Neural cell (in vitro differentiated cells): ENCODE measurements around the gene DOK5. TPM values are rescaled to one million over a fixed set of nuclear protein-coding genes. Genes with fewer than 3 reads are reported as not detected.

Experiments
- H2AFZ ChIP-seq: fragments of 200-600, 300-800 bp; sonication (generic), shearing (Covaris generic); 2 replicates; pipeline ENCODE4 v1.6.0; 2014; ENCODE audit warnings: low read depth, mild to moderate bottlenecking, antibody characterized with exemption, low read length, moderate library complexity
- H3F3A ChIP-seq: fragments of 200-600 bp; shearing (Covaris generic); 2 replicates; pipeline ENCODE4 v1.6.1; 2016; ENCODE audit warnings: mild to moderate bottlenecking, moderate library complexity, mixed read lengths, antibody characterized with exemption, low read length; ENCODE audit not compliant: insufficient read depth, poor library complexity, severe bottlenecking
- H3K27ac ChIP-seq: fragments of 200-600, 300-800 bp; sonication (generic), shearing (Covaris generic); 2 replicates; pipeline ENCODE4 v1.5.1; 2014; ENCODE audit warnings: mild to moderate bottlenecking, low read length, moderate library complexity
- H3K27me3 ChIP-seq: fragments of 300-800, 200-600 bp; sonication (generic), shearing (Covaris generic); 2 replicates; pipeline ENCODE4 v1.6.0; 2014; ENCODE audit warnings: mild to moderate bottlenecking, low read depth, low read length, moderate library complexity; ENCODE audit not compliant: insufficient read depth
- H3K36me3 ChIP-seq: fragments of 300-800, 200-600 bp; sonication (generic), shearing (Covaris generic); 2 replicates; pipeline ENCODE4 v1.5.1; 2014; ENCODE audit warnings: mild to moderate bottlenecking, antibody characterized with exemption, low read length, moderate library complexity; ENCODE audit not compliant: insufficient read depth
- H3K4me2 ChIP-seq: fragments of 300-800, 200-600 bp; sonication (generic), shearing (Covaris generic); 2 replicates; pipeline ENCODE4 v1.6.0; 2014; ENCODE audit warnings: mild to moderate bottlenecking, low read length
- H3K4me3 ChIP-seq: fragments of 300-800, 200-600 bp; sonication (generic), shearing (Covaris generic); 2 replicates; pipeline ENCODE4 v1.5.1; 2014; ENCODE audit warnings: mild to moderate bottlenecking, low read length, moderate library complexity
- H3K79me2 ChIP-seq: fragments of 200-600 bp; shearing (Covaris generic); replicated peaks from 2 replicates; pipeline ENCODE4 v1.6.0; 2014; ENCODE audit warnings: mild to moderate bottlenecking, low read length, moderate library complexity; ENCODE audit not compliant: insufficient read depth
- H3K9ac ChIP-seq: fragments of 300-800, 200-600 bp; sonication (generic), shearing (Covaris generic); 2 replicates; pipeline ENCODE4 v1.6.1; 2016; ENCODE audit warnings: mild to moderate bottlenecking, low read length, mixed read lengths
- H3K9me2 ChIP-seq: fragments of 200-600 bp; shearing (Covaris generic); 2 replicates; pipeline ENCODE4 v1.6.1; 2016; ENCODE audit warnings: mild to moderate bottlenecking, low read length, mixed read lengths; ENCODE audit not compliant: insufficient read depth
- H3K9me3 ChIP-seq: fragments of 200-600, 300-800 bp; sonication (generic), shearing (Covaris generic); 2 replicates; pipeline ENCODE4 v1.6.1; 2016; ENCODE audit warnings: mild to moderate bottlenecking, mixed run types, low read length, moderate library complexity, mixed read lengths
- H4K20me1 ChIP-seq: fragments of 200-600 bp; shearing (Covaris generic); 2 replicates; pipeline ENCODE4 v1.6.1; 2016; ENCODE audit warnings: mild to moderate bottlenecking, mixed run types; ENCODE audit not compliant: insufficient read depth
- CTCF ChIP-seq: fragments of 450-650 bp; IDR thresholded peaks from 2 replicates; pipeline ENCODE4 v1.5.1; 2014; ENCODE audit warnings: antibody characterized with exemption, mild to moderate bottlenecking, moderate library complexity; ENCODE audit not compliant: poor library complexity, severe bottlenecking
- EP300 ChIP-seq: fragments of 450-650 bp; conservative IDR thresholded peaks from 2 replicates; pipeline ENCODE4 v1.6.1; 2014; ENCODE audit warnings: antibody characterized with exemption, mild to moderate bottlenecking, moderate library complexity; ENCODE audit not compliant: poor library complexity, severe bottlenecking
- EZH2 ChIP-seq: fragments of 200-600, 300-800 bp; shearing (Covaris generic), sonication (generic); IDR thresholded peaks from 2 replicates; pipeline ENCODE4 v1.6.1; 2014; ENCODE audit warnings: antibody characterized with exemption, low read length, borderline replicate concordance, mild to moderate bottlenecking; ENCODE audit not compliant: insufficient read depth, poor library complexity, severe bottlenecking
- MXI1 ChIP-seq: fragments of 450-650 bp; conservative IDR thresholded peaks from 2 replicates; pipeline ENCODE4 v1.6.1; 2014; ENCODE audit warnings: antibody characterized with exemption, mild to moderate bottlenecking; ENCODE audit not compliant: poor library complexity, severe bottlenecking
- POLR2AphosphoS5 ChIP-seq: IDR thresholded peaks from 2 replicates; pipeline ENCODE4 v1.6.1; 2012
- RAD21 ChIP-seq: fragments of 450-650 bp; conservative IDR thresholded peaks from 2 replicates; pipeline ENCODE4 v1.6.1; 2014; ENCODE audit warnings: antibody characterized with exemption, mild to moderate bottlenecking, moderate library complexity
- REST ChIP-seq: IDR thresholded peaks from 2 replicates; pipeline ENCODE4 v1.6.1; 2012; ENCODE audit warnings: borderline replicate concordance
- SMC3 ChIP-seq: fragments of 450-650 bp; conservative IDR thresholded peaks from 2 replicates; pipeline ENCODE4 v1.6.1; 2014; ENCODE audit warnings: antibody characterized with exemption, mild to moderate bottlenecking, moderate library complexity; ENCODE audit not compliant: poor library complexity
- TAF1 ChIP-seq: IDR thresholded peaks from 2 replicates; pipeline ENCODE4 v1.6.1; 2012; ENCODE audit warnings: low read depth
- polyA plus RNA-seq: library from polyadenylated mRNA; depleted of rRNA; stranded (reverse); fragments of >200 nt; gene quantifications from 2 replicates; pipeline ENCODE4 v1.2.3, GENCODE V29; 2014

Gene DOK5
- polyA plus RNA-seq, 1 donor from 2014 or later = 4.6 TPM

- H3F3A ChIP-seq = no peaks in the 10 kb centered on the region
- H3K36me3 ChIP-seq = no peaks in the 10 kb centered on the region
- H3K9ac ChIP-seq = no peak overlapping the region
- no peak overlapping the region for H3K4me3 ChIP-seq
- no peaks in the 10 kb centered on the region for H3K79me2 ChIP-seq
- no peaks in the 10 kb centered on the region for H3K27me3 ChIP-seq
- TF ChIP-seq TAF1 (no peak), RAD21 (no peak)
- no peaks in the 10 kb centered on the region for H3K9me2 ChIP-seq
- no peak overlapping the region for H3K4me2 ChIP-seq
- H3K27ac ChIP-seq = no peak overlapping the region
- no peak overlapping the region for H2AFZ ChIP-seq
- no peaks in the 10 kb centered on the region for H4K20me1 ChIP-seq
- no peaks in the 10 kb centered on the region for H3K9me3 ChIP-seq
Observed at GRCh38 chr20:54543369-54543768, 68.0 kb downstream of the DOK5 start.

GRCh38 chr20:54545676-54546358, 70.4 kb downstream of the DOK5 start:
- Histone ChIP-seq H3K27ac (no peak overlapping the region), H3K4me2 (no peak overlapping the region), H3K9me2 (no peaks in the 10 kb centered on the region), H4K20me1 (no peaks in the 10 kb centered on the region), H3K36me3 (no peaks in the 10 kb centered on the region), H3K79me2 (no peaks in the 10 kb centered on the region), H3F3A (no peaks in the 10 kb centered on the region), H3K27me3 (no peaks in the 10 kb centered on the region), H3K4me3 (no peak overlapping the region), H3K9ac (no peak overlapping the region), H2AFZ (no peak overlapping the region), H3K9me3 (no peaks in the 10 kb centered on the region)
- no peak for TF ChIP-seq TAF1
- no peak for TF ChIP-seq EP300
- TF ChIP-seq CTCF = no peak
- no peak for TF ChIP-seq EZH2
- no peak for TF ChIP-seq RAD21
- no peak for TF ChIP-seq MXI1
- no peak for TF ChIP-seq POLR2AphosphoS5
- no peak for TF ChIP-seq SMC3
- no peak for TF ChIP-seq REST
